Amniotic epithelial cell (primary cell): Measurements from ENCODE around the gene C6orf52.
"Not testable (repeated sequence)": the region's sequence is repeated elsewhere in the genome, so short reads cannot be mapped to it uniquely, and the experiment has no call there.

Experiments
- DNase-seq: peaks from one replicate; pipeline ENCODE4 v3.0.0-alpha.2; 2010; ENCODE audit warnings: low read depth

C6orf52 gene

DNA sequence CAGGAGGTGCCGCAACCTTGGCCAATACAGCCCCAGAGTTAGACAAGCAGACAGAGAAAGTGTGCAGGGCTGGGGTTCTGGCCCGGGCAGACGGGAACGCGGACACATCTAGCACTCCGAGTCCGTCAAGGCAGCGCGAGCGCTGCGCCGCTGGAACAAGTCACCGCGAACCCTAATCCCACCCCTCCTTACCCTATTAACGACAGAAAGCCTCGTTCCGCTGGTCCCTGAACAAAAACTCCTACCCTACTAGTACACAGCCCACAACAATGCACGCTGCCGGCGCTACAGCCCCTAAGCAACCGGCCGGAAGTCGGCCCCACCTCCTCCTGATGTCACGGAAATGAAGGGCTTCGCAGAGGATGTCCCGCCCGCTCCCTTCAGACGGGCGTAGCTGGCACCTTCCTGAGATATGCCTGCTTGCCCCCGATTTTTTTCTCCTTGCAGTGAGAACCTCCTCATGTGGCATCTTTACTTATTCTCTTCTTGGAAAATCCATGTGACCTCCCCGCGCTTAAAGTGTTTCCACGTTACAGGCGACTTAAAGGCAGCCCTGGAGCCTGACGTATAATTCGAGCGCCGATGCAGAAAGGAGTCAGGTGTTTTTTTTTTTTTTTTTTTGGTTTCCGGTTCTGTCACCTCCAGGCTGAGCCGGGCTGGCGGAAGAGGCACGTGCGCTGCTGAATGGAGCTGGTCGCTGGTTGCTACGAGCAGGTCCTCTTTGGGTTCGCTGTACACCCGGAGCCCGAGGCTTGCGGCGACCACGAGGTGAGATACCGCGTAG is at the start of gene C6orf52, which contains the start of gene PAK1IP1:
TSS of gene C6orf52 (minus strand) at position 315 of the 784 bp plus-strand sequence. CDS start 7,066 bp downstream, outside the sequence.
TSS of gene PAK1IP1 (plus strand) at position 671 of the 784 bp plus-strand sequence. CDS start at position 685, 14 bp downstream.
- DNase-seq: peak; percentile 90

DNA sequence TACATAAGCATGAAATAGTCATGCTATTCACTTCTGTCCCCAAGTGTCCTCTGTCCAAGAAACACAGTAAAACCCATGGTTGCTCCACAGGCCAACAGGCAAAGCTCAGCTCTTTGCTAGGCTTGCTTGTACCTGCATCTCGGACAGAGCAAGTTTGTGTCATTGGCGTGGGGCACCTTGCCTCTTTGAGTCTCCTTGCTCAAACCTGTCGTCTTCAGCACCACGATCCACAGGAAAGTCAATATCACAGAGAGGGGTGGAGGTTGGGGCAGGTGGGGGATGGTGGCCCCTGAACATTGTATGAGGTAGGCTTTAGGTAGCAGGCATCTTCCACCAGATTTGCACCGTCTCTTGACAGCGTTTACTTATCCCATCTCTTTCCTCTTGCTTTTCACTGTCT is 49.1 kb upstream of the C6orf52 start:
- no peak for DNase-seq

DNA sequence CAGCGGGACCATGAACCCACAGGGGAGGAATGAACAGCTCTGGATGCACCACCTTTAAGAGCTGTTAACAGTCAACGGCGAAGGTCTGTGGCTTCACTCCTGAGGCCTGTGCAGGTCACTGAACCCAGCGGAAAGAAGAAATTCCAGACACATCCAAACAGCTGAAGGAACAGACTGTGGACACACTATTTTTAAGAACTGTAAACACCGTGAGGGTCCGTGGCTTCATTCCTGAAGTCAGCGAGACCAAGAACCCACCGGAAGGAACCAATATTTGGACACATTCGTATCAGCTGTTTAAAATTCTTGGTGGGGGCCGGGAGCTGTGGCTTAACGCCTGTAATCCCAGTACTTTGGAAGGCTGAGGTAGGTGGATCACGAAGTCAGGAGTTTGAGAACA is 47.8 kb upstream of the C6orf52 start:
- no peak for DNase-seq

DNA sequence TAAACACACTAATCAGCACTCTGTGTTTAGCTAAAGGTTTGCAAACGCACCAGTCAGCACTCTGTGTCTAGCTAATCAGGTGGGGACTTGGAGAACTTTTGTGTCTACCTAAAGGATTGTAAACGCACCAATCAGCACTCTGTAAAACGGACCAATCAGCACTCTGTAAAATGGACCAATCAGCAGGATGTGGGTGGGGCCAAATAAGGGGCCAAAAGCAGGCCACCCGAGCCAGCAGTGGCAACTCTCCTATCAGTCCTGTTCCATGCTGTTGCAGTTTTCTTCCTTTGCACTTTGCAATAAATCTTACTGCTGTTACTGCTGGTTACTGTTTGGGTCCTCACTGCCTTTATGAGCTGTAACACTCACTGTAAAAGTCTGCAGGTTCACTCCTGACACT is 47.2 kb upstream of the C6orf52 start:
- not testable (repeated sequence) for DNase-seq

DNA sequence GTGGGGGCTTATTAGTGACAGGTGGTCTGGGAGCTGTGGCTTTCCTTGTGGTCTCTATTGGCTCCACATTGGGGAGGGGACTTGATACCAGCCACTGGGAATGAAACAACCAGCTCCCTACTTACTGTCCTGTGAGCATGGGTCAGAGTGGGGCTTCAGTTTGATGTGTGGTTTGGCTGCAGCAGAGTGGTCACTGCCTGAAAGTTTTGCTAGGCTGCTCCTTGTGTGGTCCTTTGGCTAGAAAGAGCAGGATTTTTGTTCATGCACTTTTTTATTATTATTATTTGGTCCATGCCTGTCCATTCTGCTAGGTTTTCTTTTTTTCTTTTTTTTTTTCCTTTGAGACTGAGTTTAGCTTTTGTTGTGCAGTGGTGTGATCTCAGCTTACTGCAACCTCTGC is 45.6 kb upstream of the C6orf52 start:
- no peak for DNase-seq

DNA sequence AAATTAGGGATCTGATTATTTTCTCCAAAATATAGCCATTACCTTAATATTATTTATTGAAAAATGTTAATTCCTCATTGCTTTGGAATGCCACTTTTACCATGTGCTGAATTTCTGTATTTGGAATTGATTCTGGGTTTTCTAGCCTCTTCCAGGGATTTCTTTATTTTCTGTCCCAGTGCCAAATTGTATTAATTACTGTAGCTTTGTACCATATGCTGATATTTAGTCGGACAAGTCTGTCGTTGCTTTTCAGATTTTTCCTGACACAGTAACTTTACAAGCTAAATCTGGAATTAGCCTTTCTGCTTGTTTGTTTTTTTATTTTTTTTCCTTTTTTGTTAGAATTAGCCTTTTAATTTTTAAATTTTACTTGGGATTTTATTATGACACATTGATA is 42.3 kb upstream of the C6orf52 start:
- DNase-seq: no peak

DNA sequence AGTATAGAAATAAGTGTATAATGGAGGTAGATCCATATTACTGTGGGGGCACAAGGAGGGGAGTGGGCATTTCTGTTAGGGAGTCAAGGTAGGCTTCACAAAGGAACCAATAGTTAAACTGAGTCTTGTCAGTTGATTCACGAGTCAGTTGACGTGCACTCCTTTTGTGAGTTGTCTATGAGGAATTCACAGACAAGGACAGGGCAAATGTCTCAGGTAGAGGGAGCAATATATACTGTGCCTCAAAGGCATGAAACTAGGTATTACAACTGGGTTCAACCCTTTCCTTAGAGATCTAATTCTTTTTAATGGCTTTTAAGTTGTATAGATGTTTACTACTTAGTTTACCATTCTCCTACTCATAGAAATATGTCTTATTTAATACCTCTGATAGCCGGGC is 39.4 kb upstream of the C6orf52 start:
- DNase-seq: no peak

DNA sequence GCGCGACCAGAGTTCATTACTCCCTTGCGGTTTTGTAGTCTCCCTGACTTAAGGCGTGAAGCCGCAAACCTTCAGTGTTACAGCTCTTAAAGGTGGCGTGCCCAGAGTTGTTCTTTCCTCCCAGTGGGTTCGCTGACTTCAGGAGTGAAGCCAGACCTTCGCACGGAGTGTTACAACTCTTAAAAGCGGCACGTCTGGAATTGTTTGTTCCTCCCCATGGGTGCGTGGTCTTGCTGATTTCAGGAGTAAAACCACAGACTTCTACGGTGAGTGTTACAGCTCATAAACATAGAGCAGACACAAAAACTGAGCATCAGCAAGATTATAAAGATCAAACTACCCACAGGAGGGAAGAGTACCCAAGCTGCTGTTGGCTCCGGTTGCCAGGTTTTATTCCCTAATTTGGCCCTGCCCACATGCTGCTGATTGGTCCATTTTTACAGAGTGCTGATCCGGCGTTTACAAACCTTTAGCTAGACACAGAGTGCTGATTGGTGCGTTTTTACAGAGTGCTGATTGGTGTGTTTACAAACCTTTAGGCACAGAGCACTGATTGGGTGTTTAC is 38.8 kb upstream of the C6orf52 start:
- peak; percentile 85 for DNase-seq

DNA sequence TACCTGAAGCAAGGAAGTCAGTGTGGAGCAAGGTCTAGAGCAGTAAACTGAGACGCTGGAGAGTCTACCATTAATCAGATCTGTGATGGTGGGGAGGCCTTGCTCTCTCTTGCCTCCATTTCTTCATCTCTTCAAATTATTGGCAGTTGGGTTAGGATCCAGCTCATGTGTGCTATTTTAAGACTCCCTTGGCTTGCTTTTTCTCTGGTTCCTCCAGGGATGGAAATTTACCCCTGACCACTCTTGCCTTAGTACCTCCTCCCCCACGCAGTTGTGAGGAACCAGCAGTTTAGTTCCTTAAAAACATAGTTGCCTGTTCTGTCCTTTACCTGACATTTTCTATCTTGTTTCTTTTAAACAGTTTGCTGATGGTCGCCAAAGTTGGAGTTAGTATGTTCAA is 35.8 kb upstream of the C6orf52 start:
- no peak for DNase-seq

DNA sequence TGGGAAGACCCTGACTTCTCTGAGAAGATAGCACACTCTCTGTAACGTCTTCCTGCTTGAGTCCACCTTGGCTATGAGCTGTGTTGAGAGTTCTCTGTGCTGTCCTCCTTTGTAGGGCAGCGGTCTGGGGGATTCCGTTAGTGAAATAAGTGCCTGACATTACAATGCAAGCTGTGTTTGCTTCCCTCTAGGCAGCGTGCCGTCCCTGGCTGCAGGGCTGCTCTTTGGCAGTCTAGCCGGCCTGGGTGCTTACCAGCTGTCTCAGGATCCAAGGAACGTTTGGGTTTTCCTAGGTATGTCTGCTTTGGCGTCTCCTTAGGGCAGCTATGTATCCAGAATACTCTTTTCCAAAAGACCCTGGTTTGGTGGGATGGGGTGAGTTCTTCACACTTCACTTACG is 31.3 kb upstream of the C6orf52 start:
- no peak for DNase-seq

DNA sequence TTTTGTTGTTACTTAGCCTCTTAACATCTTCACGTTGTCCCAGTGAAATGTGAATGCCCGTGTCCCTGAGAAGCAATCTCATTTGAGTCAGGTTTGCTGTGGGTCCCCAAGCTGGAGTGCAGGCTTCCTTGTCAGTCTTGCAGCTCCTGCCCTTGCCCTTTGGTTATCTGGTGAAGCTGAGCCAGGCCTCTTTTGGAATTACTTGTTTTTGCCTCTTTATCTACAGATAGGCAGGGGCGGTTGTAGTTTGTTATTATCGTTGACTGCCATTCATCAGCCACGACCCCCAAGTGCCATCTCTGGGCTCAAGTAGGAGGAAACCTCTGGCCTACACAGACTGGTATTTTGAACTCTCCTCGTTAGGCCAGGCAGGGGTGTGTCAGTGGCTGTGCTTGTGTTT is 30.6 kb upstream of the C6orf52 start:
- no peak for DNase-seq

DNA sequence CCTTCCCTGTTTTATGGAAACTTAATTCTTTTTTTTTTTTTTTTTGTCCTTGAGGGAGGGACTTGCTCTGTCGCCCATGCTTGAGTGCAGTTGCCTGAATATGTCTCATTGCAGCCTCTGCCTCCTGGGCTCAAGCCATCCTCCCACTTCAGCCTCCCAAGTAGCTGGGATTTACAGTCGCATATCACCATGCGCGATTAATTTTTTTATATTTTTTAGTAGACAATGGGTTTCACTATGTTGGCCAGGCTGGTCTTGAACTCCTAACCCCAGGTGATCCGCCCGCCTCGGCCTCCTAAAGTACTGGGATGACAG is 29.1 kb upstream of the C6orf52 start:
- no peak for DNase-seq

DNA sequence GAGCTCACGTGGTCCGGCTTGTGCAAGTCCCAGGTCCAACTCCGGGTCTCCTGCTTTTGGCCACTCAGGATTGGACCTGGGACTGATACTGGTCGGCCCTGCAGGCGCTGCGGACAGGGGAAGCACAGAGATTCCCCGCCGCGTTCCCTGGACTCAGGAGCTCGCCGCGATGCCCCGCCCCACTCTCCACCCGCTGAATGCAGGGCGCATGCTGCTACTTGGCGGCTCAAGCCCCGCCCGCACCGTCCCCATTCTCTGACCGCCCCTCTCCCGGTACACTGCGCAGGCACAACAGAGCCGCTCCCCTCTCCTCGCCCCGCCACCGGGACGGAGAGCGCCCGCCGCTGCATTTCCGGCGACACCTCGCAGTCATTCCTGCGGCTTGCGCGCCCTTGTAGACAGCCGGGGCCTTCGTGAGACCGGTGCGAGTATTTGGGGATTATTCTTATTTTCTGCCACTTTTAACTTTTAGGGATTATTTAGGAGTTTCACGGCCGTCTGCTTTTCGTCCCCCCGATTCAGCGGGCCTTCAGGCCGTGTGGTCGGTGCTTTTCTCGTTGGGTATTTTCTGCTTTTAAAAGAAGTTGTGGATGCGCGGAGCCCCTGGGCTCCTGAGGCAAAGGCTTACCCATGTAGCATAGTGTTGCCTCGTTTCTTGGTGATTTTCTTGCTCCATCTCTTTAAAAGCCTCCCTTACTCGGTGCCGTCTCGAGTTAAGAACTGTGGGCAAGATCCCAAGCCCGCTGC is 28.6 kb upstream of the C6orf52 start, which contains the start of gene TMEM14C:
TSS of gene TMEM14C (plus strand) at position 251 of the 747 bp plus-strand sequence. CDS start 1,544 bp downstream, outside the sequence.
- DNase-seq: peak; percentile 99

DNA sequence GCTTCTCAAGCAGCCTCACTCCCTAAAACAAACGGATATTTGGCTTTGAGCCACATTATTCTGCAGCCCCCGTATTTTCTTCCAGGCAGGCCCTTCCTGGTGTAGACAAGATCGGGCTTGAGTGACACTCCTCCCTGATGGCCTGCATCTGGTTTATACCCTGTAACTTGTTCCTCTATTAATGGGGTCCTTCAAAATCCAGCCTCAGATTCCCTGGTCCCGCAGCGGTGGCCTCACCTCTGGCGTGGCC is 28.1 kb upstream of the C6orf52 start:
- DNase-seq: no peak

DNA sequence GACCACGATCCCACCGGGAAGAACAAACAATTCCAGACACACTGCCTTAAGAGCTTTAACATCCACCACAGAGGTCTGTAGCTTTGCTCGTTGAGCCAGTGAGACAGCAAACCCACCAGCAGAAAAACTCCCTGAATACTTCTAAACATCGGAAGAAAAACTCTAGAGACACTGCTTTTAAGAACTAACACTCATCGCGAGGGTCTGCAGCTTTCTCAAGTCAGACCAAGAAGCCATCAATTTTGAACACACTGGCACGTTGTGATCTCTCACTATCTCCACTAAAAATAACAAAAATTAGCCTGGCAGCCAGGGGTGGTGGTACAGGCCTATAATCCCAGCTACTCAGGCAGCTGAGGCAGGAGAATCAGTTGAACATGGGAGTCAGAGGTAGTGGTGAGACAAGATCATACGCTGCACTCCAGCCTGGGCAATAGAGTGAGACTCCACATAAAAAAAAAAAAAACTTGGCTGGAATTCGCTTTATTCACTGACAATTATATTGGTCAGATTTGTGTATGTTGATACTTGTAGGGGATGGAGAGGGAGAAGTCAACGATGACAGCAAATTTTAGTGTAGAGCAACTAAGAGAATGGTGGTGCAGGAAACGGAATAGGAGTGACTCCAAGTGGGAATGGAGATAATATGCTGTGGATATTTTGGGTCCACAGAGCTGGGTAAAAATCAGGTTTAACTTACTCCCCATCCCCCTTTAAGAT is 27.6 kb upstream of the C6orf52 start:
- DNase-seq: no peak

DNA sequence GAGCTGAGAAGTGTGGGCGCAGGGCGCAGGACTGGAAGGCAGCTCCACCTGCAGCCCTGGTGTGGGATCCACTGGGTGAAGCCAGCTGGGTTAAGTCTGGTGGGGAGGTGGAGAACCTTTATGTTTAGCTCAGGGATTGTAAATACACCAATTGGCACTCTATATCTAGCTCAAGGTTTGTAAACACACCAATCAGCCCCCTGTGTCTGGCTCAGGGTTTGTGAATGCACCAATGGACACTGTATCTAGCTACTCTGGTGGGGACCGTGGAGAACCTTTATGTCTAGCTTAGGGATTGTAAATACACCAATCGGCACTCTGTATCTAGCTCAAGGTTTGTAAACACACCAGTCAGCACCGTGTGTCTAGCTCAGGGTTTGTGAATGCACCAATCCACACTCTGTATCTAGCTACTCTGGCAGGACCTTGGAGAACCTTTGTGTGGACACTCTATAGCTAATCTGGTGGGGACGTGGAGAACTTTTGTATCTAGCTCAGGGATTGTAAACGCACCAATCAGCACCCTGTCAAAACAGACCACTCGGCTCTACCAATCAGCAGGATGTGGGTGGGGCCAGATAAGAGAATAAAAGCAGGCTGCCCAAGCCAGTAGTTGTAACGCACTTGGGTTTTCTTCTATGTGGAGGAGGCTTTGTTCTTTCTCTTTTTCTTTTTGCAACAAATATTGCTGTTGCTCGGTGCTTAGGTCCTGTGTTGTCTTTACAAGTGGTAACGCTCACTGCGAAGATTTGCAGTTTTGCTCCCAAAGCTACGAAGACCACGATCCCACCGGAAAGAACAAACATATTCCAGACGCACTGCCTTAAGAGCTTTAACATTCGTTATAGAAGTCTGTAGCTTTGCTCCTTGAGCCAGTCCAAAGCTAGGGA is 26.8 kb upstream of the C6orf52 start:
- DNase-seq: not testable (repeated sequence)

DNA sequence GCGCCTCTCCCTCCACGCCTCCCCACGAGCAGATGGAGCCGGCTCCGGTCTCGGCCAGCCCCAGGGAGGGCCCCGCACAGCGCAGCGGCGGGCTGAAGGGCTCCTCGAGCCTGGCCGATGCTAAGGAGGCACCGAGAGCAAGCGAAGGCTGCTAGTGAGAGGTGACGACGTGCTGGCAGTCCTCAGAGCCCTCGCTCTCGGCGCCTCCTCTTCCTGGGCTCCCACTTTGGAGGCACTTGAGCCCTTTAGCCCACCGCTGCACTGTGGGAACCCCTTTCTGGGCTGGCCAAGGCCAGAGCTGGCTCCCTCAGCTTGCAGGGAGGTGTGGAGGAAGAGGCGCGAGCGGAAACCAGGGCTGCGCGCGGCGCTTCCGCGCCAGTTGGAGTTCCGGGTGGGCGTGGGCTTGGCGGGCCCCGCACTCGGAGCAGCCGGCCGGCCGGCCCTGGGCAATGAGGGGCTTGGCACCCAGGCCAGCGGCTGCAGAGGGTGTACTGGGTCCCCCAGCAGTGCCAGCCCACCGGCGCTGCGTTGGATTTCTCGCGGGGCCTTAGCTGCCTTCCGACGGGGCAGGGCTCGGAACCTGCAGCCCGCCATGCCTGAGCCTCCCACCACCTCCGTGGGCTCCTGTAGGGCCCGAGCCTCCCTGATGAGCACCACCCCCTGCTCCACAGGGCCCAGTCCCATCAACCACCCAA is 26.0 kb upstream of the C6orf52 start:
- DNase-seq: peak; percentile 16

DNA sequence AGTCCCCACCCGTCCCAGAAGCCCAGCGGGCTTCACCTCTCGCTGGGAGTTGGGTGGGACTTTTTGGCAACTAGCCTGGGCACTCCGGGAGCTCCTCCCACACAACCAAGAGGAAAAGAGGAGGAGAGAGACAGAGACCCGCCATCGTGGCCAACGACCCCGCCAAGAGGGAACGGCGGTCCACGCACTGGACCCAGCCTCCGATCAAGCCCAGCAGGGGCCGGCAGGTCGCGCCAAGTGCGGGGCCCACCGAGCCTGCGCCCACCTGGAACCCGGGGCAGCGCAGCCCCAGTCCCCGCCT is 25.5 kb upstream of the C6orf52 start:
- no peak for DNase-seq

DNA sequence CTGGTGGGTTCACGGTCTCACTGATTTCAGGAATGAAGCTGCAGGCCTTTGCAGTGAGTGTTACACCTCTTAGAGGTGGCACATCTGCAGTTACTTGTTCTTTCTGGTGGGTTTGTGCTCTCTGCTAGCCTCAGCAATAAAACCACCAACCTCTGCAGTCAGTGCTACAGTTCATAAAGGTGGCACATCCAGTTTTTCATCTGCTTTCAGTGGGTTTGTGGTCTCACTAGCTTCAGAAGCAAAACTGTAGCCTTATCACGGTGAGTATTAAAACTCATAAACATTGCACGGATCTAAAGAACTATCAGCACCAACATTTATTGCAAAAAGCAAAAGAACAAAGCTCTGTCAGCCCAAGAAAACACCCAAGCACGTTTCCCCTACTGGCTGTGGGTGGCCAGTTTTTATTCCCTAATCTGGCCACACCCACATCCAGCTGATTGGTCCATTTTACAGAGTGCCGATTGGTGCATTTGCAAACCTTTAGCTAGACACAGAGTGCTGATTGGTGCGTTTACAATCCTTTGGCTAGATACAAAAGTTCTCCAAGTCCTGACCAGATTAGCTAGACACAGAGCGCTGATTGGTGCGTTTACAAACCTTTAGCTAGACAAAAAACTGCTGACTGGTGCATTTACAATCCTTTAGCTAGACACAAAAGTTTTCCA is 25.0 kb upstream of the C6orf52 start:
- no peak for DNase-seq

DNA sequence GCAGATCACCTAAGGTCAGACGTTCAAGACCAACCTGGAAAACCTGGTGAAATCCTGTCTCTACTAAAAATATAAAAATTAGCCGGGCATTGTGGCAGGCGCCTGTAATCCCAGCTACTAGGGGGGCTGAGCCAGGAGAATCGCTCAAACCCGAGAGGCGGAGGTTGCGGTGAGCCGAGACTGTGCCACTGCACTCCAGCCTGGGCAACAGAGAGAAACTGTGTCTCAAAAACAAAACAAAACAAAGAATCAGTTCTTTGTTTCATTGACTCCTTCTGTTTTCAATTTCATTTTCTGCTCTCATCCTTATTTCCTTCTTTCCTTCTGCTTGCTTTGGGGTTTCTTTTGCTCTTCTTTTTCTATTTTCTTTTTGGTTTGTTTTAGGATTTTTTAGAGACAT is 19.5 kb upstream of the C6orf52 start:
- DNase-seq: no peak

DNA sequence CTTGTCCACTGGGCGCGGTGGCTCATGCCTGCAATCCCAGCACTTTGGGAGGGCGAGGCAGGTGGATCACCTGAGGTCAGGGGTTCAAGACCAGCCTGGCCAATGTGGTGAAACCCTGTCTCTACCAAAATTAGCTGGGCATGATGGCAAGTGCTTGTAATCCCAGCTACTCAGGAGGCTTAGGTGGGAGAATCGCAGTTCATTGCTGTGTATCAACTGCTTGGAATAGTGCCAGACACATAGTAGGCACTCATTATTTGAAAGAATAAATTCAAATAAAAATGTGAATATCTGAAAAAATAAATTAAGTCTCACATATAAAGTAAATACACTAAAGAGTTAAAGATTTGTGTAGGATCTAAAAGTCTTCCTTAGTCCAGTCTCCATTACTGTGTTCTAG is 2.2 kb upstream of the C6orf52 start:
- DNase-seq: no peak
